H9 (cell line): ENCODE results near the gene CAMTA1. TPM values are rescaled to one million over a fixed set of nuclear protein-coding genes. Genes with fewer than 3 reads are reported as not detected.

ENCODE experiments used
- DNase-seq: peaks from one replicate; pipeline ENCODE4 v3.0.0-alpha.2; 2017
- H2AFZ ChIP-seq: one replicate; pipeline ENCODE4 v1.6.1; 2013; ENCODE audit warnings: mild to moderate bottlenecking, low read length, control low read depth, moderate library complexity
- H2AK5ac ChIP-seq: 2 replicates; pipeline ENCODE4 v1.6.1; 2013; ENCODE audit warnings: low read length, control low read depth, mixed read lengths; ENCODE audit not compliant: insufficient read length
- H2BK120ac ChIP-seq: one replicate; pipeline ENCODE4 v1.6.1; 2013; ENCODE audit warnings: low read depth, mild to moderate bottlenecking, low read length, control low read depth, inconsistent platforms; ENCODE audit not compliant: poor library complexity, severe bottlenecking
- H2BK12ac ChIP-seq: 2 replicates; pipeline ENCODE4 v1.6.1; 2013; ENCODE audit warnings: low read length, control low read depth, mixed read lengths, low read depth; ENCODE audit not compliant: insufficient read length
- H2BK15ac ChIP-seq: 2 replicates; pipeline ENCODE4 v1.6.1; 2013; ENCODE audit warnings: low read depth, low read length, control low read depth
- H2BK20ac ChIP-seq: one replicate; pipeline ENCODE4 v1.6.1; 2013; ENCODE audit warnings: low read depth, mild to moderate bottlenecking, low read length, control low read depth, inconsistent platforms; ENCODE audit not compliant: poor library complexity, severe bottlenecking
- H2BK5ac ChIP-seq: 2 replicates; pipeline ENCODE4 v1.6.1; 2013; ENCODE audit warnings: low read length, control low read depth, mixed read lengths; ENCODE audit not compliant: insufficient read length
- H3K14ac ChIP-seq: 2 replicates; pipeline ENCODE4 v1.6.1; 2013; ENCODE audit warnings: low read length, control low read depth; ENCODE audit not compliant: insufficient read depth
- H3K18ac ChIP-seq: 2 replicates; pipeline ENCODE4 v1.6.1; 2013; ENCODE audit warnings: low read depth, mild to moderate bottlenecking, mixed read lengths, low read length, control low read depth; ENCODE audit not compliant: insufficient read length
- H3K23ac ChIP-seq: 2 replicates; pipeline ENCODE4 v1.6.1; 2013; ENCODE audit warnings: low read length, control low read depth, mixed read lengths, low read depth; ENCODE audit not compliant: insufficient read length
- H3K23me2 ChIP-seq: 2 replicates; pipeline ENCODE4 v1.6.1; 2013; ENCODE audit warnings: low read depth, mild to moderate bottlenecking, mixed read lengths, low read length, control low read depth; ENCODE audit not compliant: insufficient read length, poor library complexity, severe bottlenecking
- H3K27ac ChIP-seq: 2 replicates; pipeline ENCODE4 v1.5.1; 2013; ENCODE audit warnings: low read length, control low read depth, mixed read lengths, low read depth; ENCODE audit not compliant: insufficient read length
- H3K27me3 ChIP-seq: 2 replicates; pipeline ENCODE4 v1.6.1; 2013; ENCODE audit warnings: low read length, control low read depth, inconsistent platforms; ENCODE audit not compliant: insufficient read depth
- H3K4ac ChIP-seq: 2 replicates; pipeline ENCODE4 v1.6.1; 2013; ENCODE audit warnings: low read depth, mild to moderate bottlenecking, control low read depth, inconsistent platforms, low read length, moderate library complexity
- H3K4me1 ChIP-seq: 2 replicates; pipeline ENCODE4 v1.6.1; 2013; ENCODE audit warnings: low read length, control low read depth, inconsistent platforms; ENCODE audit not compliant: insufficient read depth
- H3K4me2 ChIP-seq: 2 replicates; pipeline ENCODE4 v1.6.1; 2013; ENCODE audit warnings: low read length, control low read depth, mixed read lengths; ENCODE audit not compliant: insufficient read length, insufficient read depth
- H3K56ac ChIP-seq: 2 replicates; pipeline ENCODE4 v1.6.1; 2013; ENCODE audit warnings: low read depth, mild to moderate bottlenecking, mixed read lengths, low read length, control low read depth; ENCODE audit not compliant: insufficient read length
- H3K79me1 ChIP-seq: 2 replicates; pipeline ENCODE4 v1.6.1; 2013; ENCODE audit warnings: low read depth, mild to moderate bottlenecking, moderate library complexity, low read length, control low read depth, inconsistent platforms; ENCODE audit not compliant: insufficient read depth, poor library complexity, severe bottlenecking
- H3K79me2 ChIP-seq: 2 replicates; pipeline ENCODE4 v1.6.1; 2013; ENCODE audit warnings: low read length, control low read depth, inconsistent platforms; ENCODE audit not compliant: insufficient read depth
- H3K9ac ChIP-seq: 2 replicates; pipeline ENCODE4 v1.6.1; 2013; ENCODE audit warnings: low read length, control low read depth, mixed read lengths; ENCODE audit not compliant: insufficient read length; ENCODE audit errors: extremely low read depth
- H3K9me3 ChIP-seq: one replicate; pipeline ENCODE4 v1.6.1; 2013; ENCODE audit warnings: low read depth, low read length, inconsistent platforms; ENCODE audit not compliant: control insufficient read depth
- H3T11ph ChIP-seq: one replicate; pipeline ENCODE4 v1.6.1; 2013; ENCODE audit warnings: mild to moderate bottlenecking, low read length, control low read depth, inconsistent platforms
- H4K20me1 ChIP-seq: one replicate; pipeline ENCODE4 v1.6.1; 2013; ENCODE audit not compliant: control insufficient read depth, insufficient read length, insufficient read depth
- H4K5ac ChIP-seq: 2 replicates; pipeline ENCODE4 v1.6.1; 2013; ENCODE audit warnings: low read depth, mild to moderate bottlenecking, mixed read lengths, low read length, control low read depth; ENCODE audit not compliant: insufficient read length
- H4K8ac ChIP-seq: replicated peaks from 2 replicates; pipeline ENCODE4 v1.6.1; 2013; ENCODE audit warnings: low read length, control low read depth, mixed read lengths, low read depth; ENCODE audit not compliant: insufficient read length
- H4K91ac ChIP-seq: 2 replicates; pipeline ENCODE4 v1.6.1; 2013; ENCODE audit warnings: low read depth, mild to moderate bottlenecking, moderate library complexity, mixed read lengths, low read length, control low read depth; ENCODE audit not compliant: insufficient read length
- H3K27ac Mint-ChIP-seq, 3 experiments: 2 replicates in 2 of 3; 3 replicates in 1 of 3; pipeline ENCODE4 v1.8.0; 2020 to 2021; ENCODE audit warnings: mixed read lengths in 3 of 3, mild to moderate bottlenecking in 1 of 3, moderate library complexity in 1 of 3
- H3K27me3 Mint-ChIP-seq: 2 replicates; pipeline ENCODE4 v1.8.0; 2021; ENCODE audit warnings: low read depth, mild to moderate bottlenecking, moderate library complexity, mixed read lengths
- H3K36me3 Mint-ChIP-seq, 3 experiments: 2 replicates in 2 of 3; 3 replicates in 1 of 3; pipeline ENCODE4 v1.8.0; 2020 to 2021; ENCODE audit warnings: low read depth in 3 of 3, mixed read lengths in 3 of 3; ENCODE audit not compliant: insufficient read depth in 1 of 3
- H3K4me1 Mint-ChIP-seq, 2 experiments: 2 replicates each; pipeline ENCODE4 v1.8.0; 2020; ENCODE audit warnings: mixed read lengths in 2 of 2
- H3K4me3 Mint-ChIP-seq, 2 experiments: 2 replicates in 1 of 2; 3 replicates in 1 of 2; pipeline ENCODE4 v1.8.0; 2020 to 2021; ENCODE audit warnings: mild to moderate bottlenecking in 2 of 2, mixed read lengths in 2 of 2, moderate library complexity in 1 of 2
- H3K9me3 Mint-ChIP-seq, 2 experiments: 2 replicates in 1 of 2; 3 replicates in 1 of 2; pipeline ENCODE4 v1.8.0; 2020; ENCODE audit warnings: mild to moderate bottlenecking in 2 of 2, mixed read lengths in 2 of 2, moderate library complexity in 1 of 2
- CTCF ChIP-seq: fragments of 200-600 bp; sonication (generic); conservative IDR thresholded peaks from 3 replicates; pipeline ENCODE4 v1.8.0; 2021; ENCODE audit warnings: antibody characterized with exemption, mild to moderate bottlenecking
- WGBS: extraction: QIAGEN DNeasy Blood & Tissue Kit; methylation state at CpG from one replicate; pipeline ENCODE4 v1.1.7; 2013; ENCODE audit warnings: missing lambda C conversion rate, low lambda C conversion rate, mixed read lengths; ENCODE audit not compliant: insufficient read length; ENCODE audit errors: extremely low coverage; 5-methylcytosine and 5-hydroxymethylcytosine counted together
- total RNA-seq: library from RNA; stranded (reverse); gene quantifications from 2 replicates; pipeline ENCODE4 v1.2.1, GENCODE V29; 2021

The CAMTA1 gene
- total RNA-seq, 1 experiment from 2014 or later: 115 TPM

GRCh38 chr1:7684861-7685635 lies 899.8 kb downstream of the CAMTA1 start:
- H3K4me1 ChIP-seq: no peaks in the 10 kb centered on the region
- H3K27me3 Mint-ChIP-seq: peaks cover 39% of the 10 kb centered on the region
- no peaks in the 10 kb centered on the region for H3K36me3 Mint-ChIP-seq
- DNase-seq: no peak
- no peak overlapping the region for H3K27ac ChIP-seq
- no peak overlapping the region for H3K9ac ChIP-seq
- H2AFZ ChIP-seq: no peak overlapping the region
- H4K5ac ChIP-seq: no peak overlapping the region
- H3K56ac ChIP-seq: no peak overlapping the region
- H3K23ac ChIP-seq: no peak overlapping the region
- H2BK12ac ChIP-seq: no peak overlapping the region
- no peak overlapping the region for H2AK5ac ChIP-seq
- no peaks in the 10 kb centered on the region for H3K79me1 ChIP-seq
- peaks cover 11 to 18% of the 10 kb centered on the region in 2 experiments for H3K4me1 Mint-ChIP-seq
- H4K20me1 ChIP-seq: no peaks in the 10 kb centered on the region
- H3K4ac ChIP-seq: no peak overlapping the region
- no peak overlapping the region for H2BK15ac ChIP-seq
- no peak overlapping the region for H3K27ac Mint-ChIP-seq
- no peak overlapping the region for H4K8ac ChIP-seq
- H3K4me2 ChIP-seq: no peak overlapping the region
- H3K18ac ChIP-seq: no peak overlapping the region
- peaks cover 8% of the 10 kb centered on the region for H3K23me2 ChIP-seq
- WGBS: no CpG with 5 or more reads among the region's 29 CpGs
- TF ChIP-seq CTCF: no peak
- H2BK120ac ChIP-seq: no peak overlapping the region
- no peak overlapping the region for H3T11ph ChIP-seq
- no peak overlapping the region for H2BK5ac ChIP-seq
- H3K27me3 ChIP-seq: no peaks in the 10 kb centered on the region; the same call in 1 of the 2 replicates
- H3K4me3 Mint-ChIP-seq: no peak overlapping the region
- H2BK20ac ChIP-seq: no peak overlapping the region
- H3K9me3 Mint-ChIP-seq: no peaks in the 10 kb centered on the region
- no peak overlapping the region for H3K14ac ChIP-seq
- H3K79me2 ChIP-seq: no peaks in the 10 kb centered on the region
- H4K91ac ChIP-seq: no peak overlapping the region
- H3K9me3 ChIP-seq: no peaks in the 10 kb centered on the region
